Measurements from ENCODE around the gene HEMGN. TPM values are rescaled to one million over a fixed set of nuclear protein-coding genes. Genes with fewer than 3 reads are reported as not detected.
A peak's percentile ranks its signal among the peaks of the same experiment; 100 is the strongest.

Gene HEMGN
- total and polyA plus RNA-seq, 12 donors: 0.11 to 1.1 (median 0.19) TPM; not detected in 8

- peak overlapping the region in 1 of 10 donors; percentile 3 for H3K27ac ChIP-seq
- DNase-seq: no peak
- no peaks in the 10 kb centered on the region for H3K9me3 ChIP-seq
- ATAC-seq: no peak
- no peaks in the 10 kb centered on the region for H3K27me3 ChIP-seq
- intact Hi-C loops (cut with DNase I): loop anchor here in 2 of 10 donors (5.0 kb wide), 2 partner anchors 191 to 436 kb away; no protein-coding TSS in a partner anchor
- no peak for TF ChIP-seq CTCF (IDR thresholded peaks at IDR 0.05)
- H3K4me3 ChIP-seq: no peak overlapping the region
- 89 to 90% methylated on average over 1 of the region's 1 CpG for WGBS, 2 donors
- H3K4me1 ChIP-seq: peaks cover 0 to 53% (median 14%) of the 10 kb centered on the region in 9 donors
- peaks cover 0 to 47% (median 8%) of the 10 kb centered on the region in 9 donors for H3K36me3 ChIP-seq
Observed at GRCh38 chr9:97903177-97903576, 34.8 kb downstream of the HEMGN start.

GRCh38 chr9:97900738-97901565 lies 37.0 kb downstream of the HEMGN start:
- Histone ChIP-seq H3K4me1 (peaks cover 0 to 32% (median 1%) of the 10 kb centered on the region in 9 donors), H3K36me3 (peaks cover 0 to 56% (median 9%) of the 10 kb centered on the region in 9 donors), H3K27me3 (no peaks in the 10 kb centered on the region), H3K4me3 (no peak overlapping the region), H3K27ac (no peak overlapping the region), H3K9me3 (no peaks in the 10 kb centered on the region)
- TF ChIP-seq CTCF (IDR thresholded peaks at IDR 0.05): peak in 8 of 9 donors; percentile 48 to 75 (median 72)
- DNase-seq (no peak), ATAC-seq (peak in 1 of 8 donors; percentile 46)
- intact Hi-C loops (cut with DNase I): loop anchor here (1.0 to 5.0 kb wide), 4 partner anchors 189 to 434 kb away; no protein-coding TSS in a partner anchor
- 44 to 56% methylated on average over 5 of the region's 5 CpGs for WGBS, 2 donors

GRCh38 chr9:97900103-97900737 lies 37.8 kb downstream of the HEMGN start:
- intact Hi-C loops (cut with DNase I): loop anchor here in 7 of 10 donors (2.0 to 5.0 kb wide), 3 partner anchors 188 to 433 kb away; no protein-coding TSS in a partner anchor
- TF ChIP-seq CTCF (IDR thresholded peaks at IDR 0.05): no peak
- Histone ChIP-seq H3K4me1 (peaks cover 0 to 25% (median 0%) of the 10 kb centered on the region in 9 donors), H3K4me3 (no peak overlapping the region), H3K9me3 (no peaks in the 10 kb centered on the region), H3K27ac (no peak overlapping the region), H3K27me3 (no peaks in the 10 kb centered on the region), H3K36me3 (peaks cover 0 to 49% (median 12%) of the 10 kb centered on the region in 9 donors)
- ATAC-seq: peak in 3 of 8 donors; percentile 24 to 37 (median 33)
- 81% methylated on average over 9 of the region's 9 CpGs for WGBS, 2 donors
- no peak for DNase-seq

GRCh38 chr9:97895695-97896332 lies 42.2 kb downstream of the HEMGN start:
- 79 to 84% methylated on average over 6 of the region's 6 CpGs for WGBS, 2 donors

More at GRCh38 chr9:97895695-97896332, 42.2 kb downstream of the HEMGN start:
- no peaks in the 10 kb centered on the region for H3K27me3 ChIP-seq
- H3K4me3 ChIP-seq: no peak overlapping the region
- peaks cover 0 to 8% (median 0%) of the 10 kb centered on the region in 9 donors for H3K4me1 ChIP-seq
- intact Hi-C loops (cut with DNase I): no loop called here
- ATAC-seq (peak in 1 of 8 donors; percentile 45), DNase-seq (no peak)
- H3K36me3 ChIP-seq: peaks cover 0 to 32% (median 4%) of the 10 kb centered on the region in 9 donors
- H3K27ac ChIP-seq: no peak overlapping the region
- TF ChIP-seq CTCF (IDR thresholded peaks at IDR 0.05): no peak
- peaks cover 0 to 21% (median 7%) of the 10 kb centered on the region in 11 donors for H3K9me3 ChIP-seq

Data from heart right ventricle (tissue), 16 donors.